GM21381 (cell line): ENCODE results near the gene PALB2.

Source experiments
- ATAC-seq: cut with Tn5 transposase; IDR thresholded peaks from one replicate; pipeline ENCODE4 v1.9.1; 2021; ENCODE audit warnings: mild to moderate bottlenecking, moderate library complexity; ENCODE audit not compliant: unreplicated experiment

The PALB2 gene

DNA sequence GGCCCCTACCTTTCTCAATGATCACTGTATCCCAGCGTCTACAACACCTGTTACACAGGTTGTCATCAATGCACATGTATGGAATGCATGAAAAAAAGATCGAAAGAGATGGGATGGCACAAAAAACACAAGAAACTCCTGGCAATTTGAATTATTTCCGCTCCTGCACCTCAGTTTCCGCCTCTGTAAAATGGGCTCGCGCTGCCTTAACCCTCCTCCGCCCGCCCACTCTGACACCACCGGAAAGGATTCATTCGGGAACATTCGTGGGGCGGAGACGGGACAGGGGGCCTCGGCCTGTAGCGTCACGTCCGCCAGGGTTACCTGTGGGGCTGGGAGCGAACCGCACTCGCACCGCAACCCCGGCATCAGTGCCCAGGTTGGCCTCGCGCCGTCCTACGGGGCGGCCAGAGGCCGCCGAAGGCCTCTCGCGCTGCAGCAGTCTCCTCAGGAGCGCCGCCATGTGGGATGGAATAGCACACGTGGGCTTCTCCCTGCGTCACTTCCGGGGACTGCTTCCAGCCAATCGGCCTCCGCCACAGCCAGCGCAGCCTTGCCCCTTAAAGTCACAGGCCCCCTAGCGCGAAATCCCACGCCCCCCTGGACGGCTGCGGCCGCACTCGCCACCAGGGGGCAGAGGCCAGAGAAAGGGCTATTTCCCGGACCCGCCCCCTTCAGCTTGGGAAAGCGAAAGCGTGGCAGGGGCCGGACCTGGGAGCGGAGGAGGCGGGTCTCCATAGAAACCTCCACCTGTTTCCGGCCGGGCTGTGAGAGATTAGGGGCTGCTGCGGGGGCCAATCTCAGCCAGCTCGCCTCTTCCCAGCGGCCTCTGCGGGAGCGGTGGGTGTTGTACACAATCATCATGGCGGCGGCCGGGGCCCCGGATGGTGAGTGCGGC, 84.0 kb downstream of the PALB2 start, which contains the start of the genes EARS2 and UBFD1:
EARS2 (minus strand) TSS at position 470 of the 898 bp plus-strand sequence; CDS start at position 463, 7 bp downstream.
UBFD1 (plus strand) TSS at position 847 of the 898 bp plus-strand sequence; CDS start at position 863, 16 bp downstream.
- ATAC-seq = peak; percentile 88

DNA sequence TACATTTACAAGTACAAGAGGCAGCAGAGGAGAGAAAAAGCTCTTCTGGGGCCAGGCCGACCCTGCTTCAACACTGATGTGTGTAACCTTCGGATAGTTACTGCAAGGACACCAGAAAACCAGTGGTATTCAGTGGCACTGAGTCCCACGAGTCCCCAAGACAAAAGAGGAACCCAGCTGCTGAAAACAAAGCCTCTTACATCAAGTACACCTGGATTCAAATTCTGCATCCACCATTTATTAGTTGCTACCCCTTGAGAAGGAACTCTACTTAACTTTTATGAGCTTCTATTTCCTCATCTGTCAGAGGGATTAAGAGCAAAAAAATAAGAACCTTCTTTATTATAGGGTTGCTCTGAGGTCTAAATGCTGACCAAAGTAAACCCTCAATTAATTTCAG, 86.6 kb downstream of the PALB2 start:
- no peak for ATAC-seq
